ENCODE results near the gene ENOSF1.

DNA sequence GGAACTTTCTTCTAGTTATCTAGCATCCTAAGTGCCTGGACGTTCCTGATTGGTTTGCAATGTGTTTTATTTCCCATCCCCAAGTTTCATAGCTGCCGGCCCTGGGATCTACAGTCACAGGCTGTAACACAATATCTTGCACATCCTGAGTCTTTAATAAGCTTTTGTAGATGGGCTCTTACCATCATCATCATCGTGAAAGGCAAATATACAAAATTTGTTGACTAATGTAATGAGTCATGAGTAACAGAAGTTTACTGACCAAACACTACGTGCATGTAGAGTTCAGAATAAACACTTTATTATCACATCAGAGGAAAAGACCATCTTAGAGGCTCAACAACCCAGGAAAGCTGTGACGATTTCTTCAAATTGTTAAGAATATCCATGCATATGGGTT is 63.1 kb downstream of the ENOSF1 start:
- TF ChIP-seq POLR2A (IDR thresholded peaks at IDR 0.05; ENCODE audit: low read length) (no peak), GATA1 (IDR thresholded peaks at IDR 0.05; ENCODE audit: low read depth, low read length) (no peak)
